HepG2 (cell line): ENCODE data around the gene DDX20.

Experiments used
- CREB1 ChIP-seq, 2 experiments: fragments of 450-650 bp in 1 of 2; IDR thresholded peaks; 2 replicates each; pipeline ENCODE4 v1.6.1; 2016 to 2017; ENCODE audit warnings: control low read depth in 1 of 2, mild to moderate bottlenecking in 1 of 2, missing compliant biosample characterization in 1 of 2, missing genetic modification characterization in 1 of 2
- EP300 ChIP-seq, 3 experiments: sonication (generic) in 1 of 3; formaldehyde crosslinking in 1 of 3; IDR thresholded peaks; 2 replicates each; pipeline versions ENCODE4 v1.5.1 to v1.6.1; 2011 to 2020; ENCODE audit warnings: low read depth in 2 of 3, low read length in 2 of 3, borderline replicate concordance in 1 of 3, improper control_type of control experiment in 1 of 3, mild to moderate bottlenecking in 1 of 3, missing genetic modification reagents in 1 of 3, moderate library complexity in 1 of 3
- GTF2F1 ChIP-seq: fragments of 150-350 bp; IDR thresholded peaks from 2 replicates; pipeline ENCODE4 v1.6.1; 2014; ENCODE audit warnings: low read length
- NFYB ChIP-seq: sonication (generic); formaldehyde crosslinking; IDR thresholded peaks from 2 replicates; pipeline ENCODE4 v1.4.0; 2020; ENCODE audit warnings: missing genetic modification reagents
- SNRNP70 ChIP-seq: fragments of 200-400 bp; formaldehyde crosslinking; IDR thresholded peaks from 2 replicates; pipeline ENCODE4 v1.6.1; 2017; ENCODE audit warnings: mild to moderate bottlenecking, low read depth, low read length, moderate library complexity
- SP1 ChIP-seq, 2 experiments: fragments of 450-650 bp in 1 of 2; sonication (generic) in 1 of 2; formaldehyde crosslinking in 1 of 2; IDR thresholded peaks; 2 replicates each; pipeline versions ENCODE4 v1.4.0 to v1.6.1; 2016 to 2020; ENCODE audit warnings: missing genetic modification reagents in 1 of 2
- SUZ12 ChIP-seq: fragments of 150-350 bp; IDR thresholded peaks from 2 replicates; pipeline ENCODE4 v1.6.1; 2014; ENCODE audit warnings: low read depth, low read length
- ZNF530 ChIP-seq: sonication (generic); formaldehyde crosslinking; IDR thresholded peaks from 2 replicates; pipeline ENCODE4 v1.5.0; 2020; ENCODE audit warnings: low read depth, mild to moderate bottlenecking, missing genetic modification reagents
- TF ChIP-seq, protein P1 (sequence below): sonication (generic); formaldehyde crosslinking; IDR thresholded peaks from 2 replicates; pipeline ENCODE4 v1.4.0; 2020; ENCODE audit warnings: missing genetic modification reagents, mild to moderate bottlenecking, borderline replicate concordance

GRCh38 chr1:111750856-111751255, 4.8 kb upstream of the DDX20 start:
- TF ChIP-seq SUZ12 (no peak), SP1 (IDR thresholded peaks at IDR 0.05) (no peak), SP1 (CRISPR knock-in tag; IDR thresholded peaks at IDR 0.05) (no peak), EP300 (IDR thresholded peaks at IDR 0.05; ENCODE audit: low read depth in 2 of 2, low read length in 2 of 2) (no peak), EP300 (CRISPR knock-in tag; IDR thresholded peaks at IDR 0.05; ENCODE audit: borderline replicate concordance) (no peak), SNRNP70 (no peak), ZNF530 (CRISPR knock-in tag) (no peak), CREB1 (IDR thresholded peaks at IDR 0.05) (no peak), CREB1 (CRISPR knock-in tag; IDR thresholded peaks at IDR 0.05) (no peak), NFYB (no peak), GTF2F1 (no peak)
- TF ChIP-seq, protein P1, sequence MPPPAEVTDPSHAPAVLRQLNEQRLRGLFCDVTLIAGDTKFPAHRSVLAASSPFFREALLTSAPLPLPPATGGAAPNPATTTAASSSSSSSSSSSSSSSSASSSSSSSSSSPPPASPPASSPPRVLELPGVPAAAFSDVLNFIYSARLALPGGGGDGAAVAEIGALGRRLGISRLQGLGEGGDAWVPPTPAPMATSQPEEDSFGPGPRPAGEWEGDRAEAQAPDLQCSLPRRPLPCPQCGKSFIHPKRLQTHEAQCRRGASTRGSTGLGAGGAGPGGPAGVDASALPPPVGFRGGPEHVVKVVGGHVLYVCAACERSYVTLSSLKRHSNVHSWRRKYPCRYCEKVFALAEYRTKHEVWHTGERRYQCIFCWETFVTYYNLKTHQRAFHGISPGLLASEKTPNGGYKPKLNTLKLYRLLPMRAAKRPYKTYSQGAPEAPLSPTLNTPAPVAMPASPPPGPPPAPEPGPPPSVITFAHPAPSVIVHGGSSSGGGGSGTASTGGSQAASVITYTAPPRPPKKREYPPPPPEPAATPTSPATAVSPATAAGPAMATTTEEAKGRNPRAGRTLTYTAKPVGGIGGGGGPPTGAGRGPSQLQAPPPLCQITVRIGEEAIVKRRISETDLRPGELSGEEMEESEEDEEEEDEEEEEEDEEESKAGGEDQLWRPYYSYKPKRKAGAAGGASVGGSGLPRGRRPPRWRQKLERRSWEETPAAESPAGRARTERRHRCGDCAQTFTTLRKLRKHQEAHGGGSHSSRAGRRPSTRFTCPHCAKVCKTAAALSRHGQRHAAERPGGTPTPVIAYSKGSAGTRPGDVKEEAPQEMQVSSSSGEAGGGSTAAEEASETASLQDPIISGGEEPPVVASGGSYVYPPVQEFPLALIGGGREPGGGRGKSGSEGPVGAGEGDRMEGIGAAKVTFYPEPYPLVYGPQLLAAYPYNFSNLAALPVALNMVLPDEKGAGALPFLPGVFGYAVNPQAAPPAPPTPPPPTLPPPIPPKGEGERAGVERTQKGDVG (CRISPR knock-in tag), result no peak
